HepG2 (cell line): ENCODE results near the gene WNT6. TPM values are rescaled to one million over a fixed set of nuclear protein-coding genes. Genes with fewer than 3 reads are reported as not detected.

Experiments used
- RARA ChIP-seq: IDR thresholded peaks from 2 replicates; pipeline ENCODE4 v1.6.1; 2016; ENCODE audit warnings: missing genetic modification reagents, missing compliant biosample characterization
- polyA plus RNA-seq, 8 experiments: library from polyadenylated mRNA; depleted of rRNA in 3 of 8; stranded (reverse) in 7 of 8; unstranded in 1 of 8; fragments of >200 nt; fragmentation: Illumina TruSeq in 4 of 8; extraction: Trizol in 4 of 8; gene quantifications; 2 replicates each; pipeline versions ENCODE4 v1.2.1 to v1.2.3, GENCODE V29; 2011 to 2016; ENCODE audit warnings: low read depth in 4 of 8, missing spikeins in 1 of 8, mixed read lengths in 1 of 8; ENCODE audit not compliant: insufficient read depth in 1 of 8
- total RNA-seq, 5 experiments: library from RNA; depleted of rRNA; stranded (reverse); fragments of >200 nt; fragmentation: Illumina TruSeq; extraction: Trizol; gene quantifications; 2 replicates each; pipeline ENCODE4 v1.2.3, GENCODE V29; 2016; ENCODE audit warnings: low read depth in 1 of 5
- TF ChIP-seq, protein P1 (sequence below): sonication (generic); formaldehyde crosslinking; IDR thresholded peaks from 2 replicates; pipeline ENCODE4 v1.4.0; 2020; ENCODE audit warnings: mild to moderate bottlenecking, missing genetic modification reagents

The WNT6 gene
- total and polyA plus RNA-seq, 2 of the 13 experiments (the other 11 are each of a cell fraction or from before 2014, with no cell fraction given) = 0.20 TPM; not detected in 1

DNA sequence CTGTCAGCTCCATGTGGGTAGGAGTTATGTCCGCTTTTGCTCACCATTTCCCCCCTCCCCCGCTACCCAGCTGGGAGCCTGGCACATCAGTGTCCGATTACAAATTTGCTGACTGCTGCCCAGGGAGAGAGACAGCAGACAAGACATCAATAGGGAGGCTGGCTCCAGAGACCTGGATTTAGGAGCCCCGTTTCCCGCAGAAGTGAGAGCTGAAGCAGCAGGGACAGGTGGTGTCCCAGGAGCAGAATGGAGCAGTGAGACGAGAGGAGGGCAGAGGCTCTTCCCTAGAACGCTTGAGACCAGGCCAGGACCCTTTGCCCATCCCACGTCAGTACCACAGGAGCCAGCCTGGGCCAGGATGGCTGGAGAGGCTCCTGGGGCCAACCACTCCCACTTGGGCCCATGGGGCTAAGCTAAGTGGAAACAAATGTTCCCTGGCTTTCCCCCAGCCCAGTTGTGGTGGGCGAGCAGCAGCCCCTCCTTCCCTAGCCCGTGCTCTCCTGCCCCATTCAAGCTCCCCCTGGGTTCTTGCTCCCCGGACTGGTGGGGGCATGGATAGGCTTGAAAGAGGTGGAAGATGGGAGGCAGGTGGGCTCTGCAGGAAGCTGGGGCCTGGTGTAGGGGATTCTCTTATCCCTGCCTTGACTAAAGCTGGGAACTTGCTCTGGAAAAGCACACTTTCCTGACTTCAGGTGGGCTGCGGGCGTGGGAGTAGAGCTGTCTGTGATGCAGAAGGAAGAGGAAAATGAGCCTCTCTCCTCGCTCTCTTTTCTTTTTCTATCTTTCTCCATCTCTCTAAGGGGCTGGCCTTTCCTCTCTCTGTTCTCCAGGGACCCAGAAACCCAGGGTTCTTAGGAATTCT, 4.1 kb upstream of the WNT6 start (continued):
- TF ChIP-seq, protein P1, sequence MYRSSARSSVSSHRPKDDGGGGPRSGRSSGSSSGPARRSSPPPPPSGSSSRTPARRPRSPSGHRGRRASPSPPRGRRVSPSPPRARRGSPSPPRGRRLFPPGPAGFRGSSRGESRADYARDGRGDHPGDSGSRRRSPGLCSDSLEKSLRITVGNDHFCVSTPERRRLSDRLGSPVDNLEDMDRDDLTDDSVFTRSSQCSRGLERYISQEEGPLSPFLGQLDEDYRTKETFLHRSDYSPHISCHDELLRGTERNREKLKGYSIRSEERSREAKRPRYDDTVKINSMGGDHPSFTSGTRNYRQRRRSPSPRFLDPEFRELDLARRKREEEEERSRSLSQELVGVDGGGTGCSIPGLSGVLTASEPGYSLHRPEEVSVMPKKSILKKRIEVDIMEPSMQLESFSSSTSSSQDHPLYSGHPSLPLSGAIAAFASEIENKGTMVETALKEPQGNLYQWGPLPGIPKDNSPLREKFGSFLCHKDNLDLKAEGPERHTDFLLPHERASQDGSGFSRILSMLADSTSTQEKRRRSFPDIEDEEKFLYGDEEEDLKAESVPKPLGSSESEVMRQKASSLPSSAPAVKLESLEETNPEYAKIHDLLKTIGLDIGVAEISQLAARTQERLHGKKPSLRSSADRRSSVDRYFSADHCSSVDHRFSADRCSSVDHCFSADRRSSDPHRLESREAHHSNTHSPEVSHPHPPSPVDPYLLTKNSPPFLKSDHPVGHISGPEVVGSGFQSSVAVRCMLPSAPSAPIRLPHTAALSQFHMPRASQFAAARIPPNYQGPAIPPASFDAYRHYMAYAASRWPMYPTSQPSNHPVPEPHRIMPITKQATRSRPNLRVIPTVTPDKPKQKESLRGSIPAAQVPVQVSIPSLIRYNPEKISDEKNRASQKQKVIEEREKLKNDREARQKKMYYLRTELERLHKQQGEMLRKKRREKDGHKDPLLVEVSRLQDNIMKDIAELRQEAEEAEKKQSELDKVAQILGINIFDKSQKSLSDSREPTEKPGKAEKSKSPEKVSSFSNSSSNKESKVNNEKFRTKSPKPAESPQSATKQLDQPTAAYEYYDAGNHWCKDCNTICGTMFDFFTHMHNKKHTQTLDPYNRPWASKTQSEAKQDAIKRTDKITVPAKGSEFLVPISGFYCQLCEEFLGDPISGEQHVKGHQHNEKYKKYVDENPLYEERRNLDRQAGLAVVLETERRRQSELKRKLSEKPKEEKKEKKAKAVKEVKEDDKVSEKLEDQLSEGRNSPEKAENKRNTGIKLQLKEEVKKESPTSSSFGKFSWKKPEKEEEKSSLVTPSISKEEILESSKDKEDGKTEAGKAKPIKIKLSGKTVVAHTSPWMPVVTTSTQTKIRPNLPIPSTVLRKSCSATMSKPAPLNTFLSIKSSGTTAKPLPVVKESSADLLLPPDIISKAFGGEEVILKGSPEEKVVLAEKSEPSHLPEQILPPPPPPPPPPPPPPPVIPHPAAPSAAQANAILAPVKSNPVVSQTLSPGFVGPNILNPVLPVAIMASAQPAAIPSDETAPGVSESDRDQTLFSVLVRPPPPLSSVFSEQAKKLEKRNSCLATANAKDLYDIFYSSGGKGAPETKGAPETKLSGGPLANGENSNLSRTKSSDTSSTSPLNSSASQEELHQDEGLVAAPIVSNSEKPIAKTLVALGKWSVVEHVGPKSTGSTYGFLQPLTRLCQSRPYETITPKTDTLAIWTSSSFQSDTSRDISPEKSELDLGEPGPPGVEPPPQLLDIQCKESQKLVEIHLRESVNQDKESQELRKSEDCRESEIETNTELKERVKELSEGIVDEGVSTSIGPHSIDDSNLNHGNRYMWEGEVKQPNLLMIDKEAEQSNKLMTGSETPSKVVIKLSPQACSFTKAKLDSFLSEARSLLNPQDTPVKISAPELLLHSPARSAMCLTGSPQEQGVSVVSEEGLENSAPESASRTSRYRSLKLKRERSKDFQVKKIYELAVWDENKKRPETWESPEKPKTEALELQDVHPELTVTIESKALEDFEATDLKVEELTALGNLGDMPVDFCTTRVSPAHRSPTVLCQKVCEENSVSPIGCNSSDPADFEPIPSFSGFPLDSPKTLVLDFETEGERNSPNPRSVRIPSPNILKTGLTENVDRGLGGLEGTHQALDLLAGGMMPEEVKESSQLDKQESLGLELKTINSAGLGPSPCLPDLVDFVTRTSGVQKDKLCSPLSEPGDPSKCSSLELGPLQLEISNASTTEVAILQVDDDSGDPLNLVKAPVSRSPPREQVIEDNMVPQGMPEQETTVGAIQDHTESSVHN (CRISPR knock-in tag) = no peak
- no peak for TF ChIP-seq RARA
- TF ChIP-seq, all 625 proteins: peak for 0
